ENCODE data around the gene TMEM273. TPM values are rescaled to one million over a fixed set of nuclear protein-coding genes. Genes with fewer than 3 reads are reported as not detected.

TMEM273 gene
- total and polyA plus RNA-seq, 10 of the 15 experiments (the other 5 are each of a cell fraction or from before 2014, with no cell fraction given): 10.3 to 46.3 (median 26.4) TPM

- TF ChIP-seq JUND (IDR thresholded peaks at IDR 0.05; ENCODE audit: low read depth, low read length) (no peak), E2F4 (IDR thresholded peaks at IDR 0.05; ENCODE audit: low read depth, low read length) (no peak), PAX5 (IDR thresholded peaks at IDR 0.05; ENCODE audit: borderline replicate concordance, low read depth, low read length) (no peak), NFIC (IDR thresholded peaks at IDR 0.05; ENCODE audit: low read depth, low read length) (no peak), SMAD1 (IDR thresholded peaks at IDR 0.05; ENCODE audit: low read depth, partially characterized antibody) (no peak), POU2F2 (IDR thresholded peaks at IDR 0.05; ENCODE audit: borderline replicate concordance, low read depth, low read length) (no peak), ZNF217 (IDR thresholded peaks at IDR 0.05) (no peak), MTA2 (IDR thresholded peaks at IDR 0.05; ENCODE audit: low read depth) (no peak), LARP7 (IDR thresholded peaks at IDR 0.05) (no peak), MTA3 (IDR thresholded peaks at IDR 0.05; ENCODE audit: borderline replicate concordance, low read length) (no peak), RFX5 (IDR thresholded peaks at IDR 0.05; ENCODE audit: low read depth, low read length) (no peak), TCF3 (IDR thresholded peaks at IDR 0.05; ENCODE audit: borderline replicate concordance, insufficient read depth, low read depth, low read length) (no peak), POLR2A (IDR thresholded peaks at IDR 0.05; ENCODE audit: low read depth, low read length) (no peak), RELA (IDR thresholded peaks at IDR 0.05; ENCODE audit: borderline replicate concordance, partially characterized antibody) (no peak), SREBF2 (IDR thresholded peaks at IDR 0.05; ENCODE audit: low read length) (no peak), SMAD5 (IDR thresholded peaks at IDR 0.05; ENCODE audit: low read depth) (no peak), ASH2L (IDR thresholded peaks at IDR 0.05; ENCODE audit: borderline replicate concordance, low read depth) (no peak)
- Histone ChIP-seq H3K36me3 (ENCODE audit: control insufficient read depth in 2 of 2, insufficient read depth in 2 of 2, low read length in 1 of 2) (no peaks in the 10 kb centered on the region), H3K79me2 (ENCODE audit: control insufficient read depth, insufficient read depth, low read length) (no peaks in the 10 kb centered on the region), H2AFZ (ENCODE audit: control insufficient read depth, low read depth, low read length) (no peak overlapping the region), H3K4me2 (ENCODE audit: control insufficient read depth, insufficient read depth) (no peak overlapping the region), H4K20me1 (ENCODE audit: control insufficient read depth, insufficient read depth) (no peaks in the 10 kb centered on the region), H3K27me3 (replicated peaks in 1 of 2; ENCODE audit: control insufficient read depth in 2 of 2, insufficient read depth in 2 of 2, low read length in 1 of 2) (no peaks in the 10 kb centered on the region), H3K4me3 (no peak overlapping the region), H3K9ac (ENCODE audit: control insufficient read depth, insufficient read depth, low read length) (no peak overlapping the region), H3K27ac (ENCODE audit: control insufficient read depth, insufficient read depth) (no peak overlapping the region), H3K9me3 (replicated peaks; ENCODE audit: control insufficient read depth, insufficient read depth, low read length) (no peaks in the 10 kb centered on the region; the same call in 2 of the 3 replicates), H3K4me1 (ENCODE audit: control insufficient read depth, insufficient read depth, low read length) (no peaks in the 10 kb centered on the region)
- CTCF ChIA-PET: no interaction called here
- no peak for DNase-seq (ENCODE audit: low read depth, low spot score)
- no TSS peak for BruUV-seq (replicated peaks)
- 33% methylated on average over 3 of the region's 3 CpGs for WGBS (ENCODE audit: insufficient coverage, insufficient replicate concordance, low lambda C conversion rate, missing lambda C conversion rate)
- SMC1A ChIA-PET (ENCODE audit: uncharacterized antibody, unreplicated experiment): interaction anchor here (2.0 kb wide), 1 partner anchor 11 kb away, joined by 7 read pairs; no protein-coding TSS in a partner anchor
- ATAC-seq: no peak
- no peak for FAIRE-seq
- intact Hi-C loops (cut with micrococcal nuclease; ENCODE audit: unreplicated experiment): no loop called here
- in situ Hi-C loops (cut with MboI): no loop called here
- POLR2A ChIA-PET: no interaction called here
- RAD21 ChIA-PET (ENCODE audit: unreplicated experiment): no interaction called here
These were observed 38.3 kb downstream of the TMEM273 start for GRCh38 chr10:49149881-49150280.

All from GM12878 (cell line).